Mammary epithelial cell (primary cell): ENCODE measurements around the gene SUSD1.

Experiments
- EZH2 ChIP-seq: IDR thresholded peaks from 2 replicates; pipeline ENCODE4 v1.6.1; 2012; ENCODE audit warnings: low read length, inconsistent platforms, borderline replicate concordance
- TF ChIP-seq, protein P1 (sequence below), 2 donors: IDR thresholded peaks in 1 of 2; conservative IDR thresholded peaks in 1 of 2; 2 replicates each; pipeline ENCODE4 v1.5.1; 2011 to 2012; ENCODE audit warnings: inconsistent platforms in 2 of 2, low read length in 2 of 2, mild to moderate bottlenecking in 2 of 2, control low read depth in 1 of 2, low read depth in 1 of 2; ENCODE audit not compliant: insufficient read depth in 1 of 2; ENCODE audit errors: extremely low read depth in 1 of 2

DNA sequence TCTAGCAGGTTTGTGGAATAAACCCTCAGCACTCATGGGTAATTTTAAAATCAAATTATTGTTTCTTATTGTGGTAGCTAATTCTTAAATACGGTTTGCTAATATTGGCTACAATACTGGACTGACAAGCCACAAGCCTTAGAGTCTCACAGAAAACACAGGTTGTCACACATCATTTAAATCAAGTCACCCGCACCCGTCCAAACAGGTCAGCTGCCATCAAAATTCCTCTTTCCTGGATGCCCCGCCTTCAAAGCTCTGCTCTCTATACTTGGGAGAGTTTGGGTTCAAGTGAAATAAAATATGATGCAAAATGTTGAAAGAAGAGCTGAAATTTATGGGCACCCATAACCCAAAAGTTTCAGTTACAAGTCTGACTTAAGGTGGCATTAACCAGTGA lies 12.3 kb upstream of the SUSD1 start:
- TF ChIP-seq, protein P1, sequence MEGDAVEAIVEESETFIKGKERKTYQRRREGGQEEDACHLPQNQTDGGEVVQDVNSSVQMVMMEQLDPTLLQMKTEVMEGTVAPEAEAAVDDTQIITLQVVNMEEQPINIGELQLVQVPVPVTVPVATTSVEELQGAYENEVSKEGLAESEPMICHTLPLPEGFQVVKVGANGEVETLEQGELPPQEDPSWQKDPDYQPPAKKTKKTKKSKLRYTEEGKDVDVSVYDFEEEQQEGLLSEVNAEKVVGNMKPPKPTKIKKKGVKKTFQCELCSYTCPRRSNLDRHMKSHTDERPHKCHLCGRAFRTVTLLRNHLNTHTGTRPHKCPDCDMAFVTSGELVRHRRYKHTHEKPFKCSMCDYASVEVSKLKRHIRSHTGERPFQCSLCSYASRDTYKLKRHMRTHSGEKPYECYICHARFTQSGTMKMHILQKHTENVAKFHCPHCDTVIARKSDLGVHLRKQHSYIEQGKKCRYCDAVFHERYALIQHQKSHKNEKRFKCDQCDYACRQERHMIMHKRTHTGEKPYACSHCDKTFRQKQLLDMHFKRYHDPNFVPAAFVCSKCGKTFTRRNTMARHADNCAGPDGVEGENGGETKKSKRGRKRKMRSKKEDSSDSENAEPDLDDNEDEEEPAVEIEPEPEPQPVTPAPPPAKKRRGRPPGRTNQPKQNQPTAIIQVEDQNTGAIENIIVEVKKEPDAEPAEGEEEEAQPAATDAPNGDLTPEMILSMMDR (conservative IDR thresholded peaks at IDR 0.05 in 1 of 2, IDR thresholded peaks at IDR 0.05 in 1 of 2; ENCODE audit: extremely low read depth in 1 of 2, insufficient read depth in 1 of 2, low read depth in 1 of 2, low read length in 2 of 2), result no peak
- TF ChIP-seq EZH2, result no peak
